IMR-90 (cell line): Measurements from ENCODE around the gene CCN5. TPM values are rescaled to one million over a fixed set of nuclear protein-coding genes. Genes with fewer than 3 reads are reported as not detected.

Experiments
- ATAC-seq: fragments of 200-7000 bp; cut with Tn5 transposase; 2 replicates; pipeline ENCODE4 v1.9.1; 2020; ENCODE audit warnings: low read depth, mild to moderate bottlenecking, moderate library complexity
- BruUV-seq: library from RNA; stranded (reverse); fragments of 400-500 nt; replicated peaks from 2 replicates; lab custom pipeline; 2021; lab: Mats Ljungman, UMichigan
- CTCF ChIA-PET: fragments of 300-600 bp; formaldehyde crosslinking; extraction: SDS; loops from one replicate; lab custom pipeline; 2021; ENCODE audit warnings: antibody characterized with exemption; lab: Yijun Ruan, JAX
- POLR2A ChIA-PET: fragments of 300-600 bp; sonication (Branson Sonifier 250); formaldehyde crosslinking; loops from one replicate; lab custom pipeline; 2022; ENCODE audit warnings: antibody characterized with exemption; ENCODE audit not compliant: unreplicated experiment; lab: Charles Lee
- DNase-seq: peaks from one replicate; pipeline ENCODE4 v3.0.0; 2013
- H2AFZ ChIP-seq: replicated peaks from 2 replicates; pipeline ENCODE3; 2013; ENCODE audit warnings: low read length, mild to moderate bottlenecking; ENCODE audit not compliant: poor library complexity
- H2AK5ac ChIP-seq: 2 replicates; pipeline ENCODE4 v1.6.1; 2013; ENCODE audit warnings: low read depth, low read length, inconsistent platforms
- H2AK9ac ChIP-seq: replicated peaks from 2 replicates; pipeline ENCODE3; 2013; ENCODE audit warnings: mild to moderate bottlenecking, low read depth, low read length, moderate library complexity; ENCODE audit not compliant: poor library complexity
- H2BK120ac ChIP-seq: 2 replicates; pipeline ENCODE4 v1.6.1; 2013; ENCODE audit warnings: low read depth, low read length, inconsistent platforms
- H2BK15ac ChIP-seq: 3 replicates; pipeline ENCODE4 v1.6.1; 2013; ENCODE audit warnings: low read depth, low read length, inconsistent platforms
- H2BK20ac ChIP-seq: 2 replicates; pipeline ENCODE4 v1.6.1; 2013; ENCODE audit warnings: low read depth, mild to moderate bottlenecking, inconsistent platforms, low read length, moderate library complexity
- H2BK5ac ChIP-seq: 2 replicates; pipeline ENCODE4 v1.6.1; 2013; ENCODE audit warnings: mild to moderate bottlenecking, low read depth, low read length, inconsistent platforms; ENCODE audit not compliant: poor library complexity, severe bottlenecking
- H3K14ac ChIP-seq: replicated peaks from 2 replicates; pipeline ENCODE4 v1.6.1; 2013; ENCODE audit warnings: low read depth, low read length, inconsistent platforms
- H3K18ac ChIP-seq: 2 replicates; pipeline ENCODE4 v1.6.1; 2013; ENCODE audit warnings: low read depth, low read length, control low read depth
- H3K23ac ChIP-seq: 2 replicates; pipeline ENCODE4 v1.6.1; 2013; ENCODE audit warnings: low read depth, low read length, inconsistent platforms
- H3K27ac ChIP-seq: 2 replicates; pipeline ENCODE4 v1.5.1; 2013; ENCODE audit warnings: mild to moderate bottlenecking, control low read depth, low read length; ENCODE audit not compliant: insufficient read depth
- H3K27me3 ChIP-seq: 2 replicates; pipeline ENCODE4 v1.6.1; 2013; ENCODE audit warnings: low read length; ENCODE audit not compliant: control insufficient read depth, insufficient read depth
- H3K36me3 ChIP-seq: 2 replicates; pipeline ENCODE4 v1.6.1; 2013; ENCODE audit warnings: low read length, mixed read lengths; ENCODE audit not compliant: control insufficient read depth, insufficient read depth
- H3K4ac ChIP-seq: 2 replicates; pipeline ENCODE4 v1.6.1; 2013; ENCODE audit warnings: low read depth, low read length, inconsistent platforms
- H3K4me1 ChIP-seq: 2 replicates; pipeline ENCODE4 v1.6.1; 2013; ENCODE audit warnings: low read length, mixed read lengths; ENCODE audit not compliant: control insufficient read depth, insufficient read depth
- H3K4me2 ChIP-seq: 2 replicates; pipeline ENCODE4 v1.6.1; 2013; ENCODE audit warnings: low read depth, mild to moderate bottlenecking, control low read depth, low read length, moderate library complexity
- H3K4me3 ChIP-seq: 2 replicates; pipeline ENCODE4 v1.5.1; 2013; ENCODE audit warnings: low read depth, mild to moderate bottlenecking, control low read depth, low read length, moderate library complexity; ENCODE audit not compliant: insufficient read depth
- H3K56ac ChIP-seq: 2 replicates; pipeline ENCODE4 v1.6.1; 2013; ENCODE audit warnings: low read length, inconsistent platforms; ENCODE audit not compliant: insufficient read depth; ENCODE audit errors: extremely low read depth
- H3K79me1 ChIP-seq, 2 experiments: 2 replicates each; pipeline ENCODE4 v1.6.1; 2013; ENCODE audit warnings: low read length in 2 of 2, inconsistent platforms in 1 of 2, low read depth in 1 of 2
- H3K9ac ChIP-seq: 2 replicates; pipeline ENCODE4 v1.6.1; 2013; ENCODE audit warnings: low read depth, low read length, control low read depth
- H3K9me1 ChIP-seq: 2 replicates; pipeline ENCODE4 v1.6.1; 2013; ENCODE audit warnings: low read length, inconsistent platforms; ENCODE audit not compliant: insufficient read depth
- H3K9me3 ChIP-seq: 2 replicates; pipeline ENCODE4 v1.6.1; 2013; ENCODE audit warnings: low read length; ENCODE audit not compliant: control insufficient read depth, insufficient read depth
- H4K20me1 ChIP-seq: 2 replicates; pipeline ENCODE4 v1.6.1; 2013; ENCODE audit warnings: low read length, inconsistent platforms; ENCODE audit not compliant: insufficient read depth
- H4K5ac ChIP-seq: 2 replicates; pipeline ENCODE4 v1.6.1; 2013; ENCODE audit warnings: mild to moderate bottlenecking, low read depth, low read length, control low read depth
- H4K8ac ChIP-seq, 2 experiments: 2 replicates each; pipeline ENCODE4 v1.6.1; 2013; ENCODE audit warnings: low read depth in 2 of 2, low read length in 2 of 2, control low read depth in 1 of 2, inconsistent platforms in 1 of 2
- H4K91ac ChIP-seq: 2 replicates; pipeline ENCODE4 v1.6.1; 2013; ENCODE audit warnings: low read depth, low read length, inconsistent platforms; ENCODE audit not compliant: insufficient read depth
- BHLHE40 ChIP-seq: fragments of 150-350 bp; IDR thresholded peaks from 2 replicates; pipeline ENCODE4 v1.6.1; 2016; ENCODE audit warnings: mild to moderate bottlenecking, low read depth, low read length
- CEBPB ChIP-seq: IDR thresholded peaks from 2 replicates; pipeline ENCODE4 v1.6.1; 2012; ENCODE audit warnings: low read depth, low read length, improper control_type of control experiment
- CHD1 ChIP-seq: IDR thresholded peaks from 2 replicates; pipeline ENCODE4 v1.6.1; 2012; ENCODE audit warnings: low read depth, low read length, improper control_type of control experiment
- CTCF ChIP-seq: conservative IDR thresholded peaks from 2 replicates; pipeline ENCODE4 v1.5.1; 2012; ENCODE audit warnings: mild to moderate bottlenecking, low read depth, low read length, improper control_type of control experiment
- FOS ChIP-seq: fragments of 150-350 bp; IDR thresholded peaks from 2 replicates; pipeline ENCODE4 v1.6.1; 2016; ENCODE audit warnings: low read depth, low read length
- MAFK ChIP-seq: IDR thresholded peaks from 2 replicates; pipeline ENCODE4 v1.6.1; 2012; ENCODE audit warnings: low read depth, low read length, improper control_type of control experiment
- MAZ ChIP-seq: IDR thresholded peaks from 2 replicates; pipeline ENCODE4 v1.6.1; 2012; ENCODE audit warnings: low read depth, mild to moderate bottlenecking, low read length, improper control_type of control experiment, moderate library complexity, borderline replicate concordance
- MXI1 ChIP-seq: IDR thresholded peaks from 2 replicates; pipeline ENCODE4 v1.6.1; 2012; ENCODE audit warnings: low read depth, mild to moderate bottlenecking, low read length, moderate library complexity, borderline replicate concordance
- NFE2L2 ChIP-seq: fragments of 150-350 bp; IDR thresholded peaks from 2 replicates; pipeline ENCODE4 v1.6.1; 2016; ENCODE audit warnings: low read depth, mild to moderate bottlenecking, low read length
- POLR2A ChIP-seq: IDR thresholded peaks from 2 replicates; pipeline ENCODE4 v1.6.1; 2012; ENCODE audit warnings: mild to moderate bottlenecking, low read depth, low read length
- RAD21 ChIP-seq: IDR thresholded peaks from 2 replicates; pipeline ENCODE4 v1.6.1; 2012; ENCODE audit warnings: low read length, improper control_type of control experiment
- RCOR1 ChIP-seq: IDR thresholded peaks from 2 replicates; pipeline ENCODE4 v1.6.1; 2012; ENCODE audit warnings: mild to moderate bottlenecking, low read length, improper control_type of control experiment; ENCODE audit not compliant: insufficient replicate concordance
- RFX5 ChIP-seq: IDR thresholded peaks from 2 replicates; pipeline ENCODE4 v1.8.0; 2012; ENCODE audit warnings: low read depth, mild to moderate bottlenecking, low read length, moderate library complexity
- SMC3 ChIP-seq: fragments of 150-350 bp; IDR thresholded peaks from 2 replicates; pipeline ENCODE4 v1.6.1; 2016; ENCODE audit warnings: low read depth, mild to moderate bottlenecking, antibody characterized with exemption, low read length, moderate library complexity
- USF2 ChIP-seq: fragments of 150-350 bp; IDR thresholded peaks from 2 replicates; pipeline ENCODE4 v1.6.1; 2017; ENCODE audit warnings: mild to moderate bottlenecking, antibody characterized with exemption, low read length, low read depth
- WGBS, 2 experiments: methylation state at CpG; one replicate each; pipeline versions ENCODE4 v1.1.5 to v1.1.7; 2013; ENCODE audit warnings: missing lambda C conversion rate in 2 of 2; ENCODE audit not compliant: insufficient read length in 1 of 2; ENCODE audit errors: extremely low coverage in 2 of 2; 5-methylcytosine and 5-hydroxymethylcytosine counted together
- dilution Hi-C: fragments of 300-500 bp; cut with HindIII; formaldehyde crosslinking; loops from one replicate; pipeline ENCODE4 v1.14.3; 2018; ENCODE audit warnings: low sequenced_read_pairs; ENCODE audit not compliant: unreplicated experiment
- in situ Hi-C: fragments of 300-500 bp; cut with MboI; formaldehyde crosslinking; loops from 3 replicates; pipeline ENCODE4 v1.14.3; 2019; ENCODE audit warnings: low sequenced_read_pairs, inconsistent platforms, mixed read lengths
- intact Hi-C: fragments of 100-400 bp; cut with micrococcal nuclease; formaldehyde crosslinking; loops from 2 replicates; pipeline ENCODE4 v1.10.0; 2022
- polyA plus RNA-seq, 3 experiments: library from polyadenylated mRNA; depleted of rRNA; stranded (reverse); fragments of >200 nt; gene quantifications; 2 replicates each; pipeline ENCODE4 v1.2.3, GENCODE V29; 2012; ENCODE audit warnings: low replicate concordance in 1 of 3
- total RNA-seq: library from RNA; depleted of rRNA; stranded (reverse); fragments of >200 nt; gene quantifications from 2 replicates; pipeline ENCODE4 v1.2.3, GENCODE V29; 2012

The CCN5 gene
- total and polyA plus RNA-seq, 2 of the 4 experiments (the other 2 are of a cell fraction): not detected

DNA sequence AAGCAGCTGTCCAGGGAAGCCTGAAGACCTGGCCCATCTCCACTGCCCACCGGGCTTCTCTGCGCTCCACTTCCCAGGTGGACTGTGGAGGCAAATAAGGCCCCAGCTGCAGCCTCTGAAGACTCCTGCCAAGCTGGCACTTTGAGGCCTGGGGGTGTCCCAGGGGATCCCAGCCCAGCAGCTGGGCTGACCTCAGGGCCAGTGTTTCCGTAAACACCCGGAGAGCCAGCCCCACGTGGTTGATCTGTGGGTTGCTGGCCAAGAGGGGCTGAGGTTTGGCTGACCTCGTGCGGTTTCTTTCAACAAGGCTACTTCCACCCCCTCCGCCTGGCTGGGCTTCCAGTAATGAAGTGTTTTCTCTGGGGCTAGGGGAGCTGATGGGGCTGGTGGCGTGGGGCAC, 12.4 kb upstream of the CCN5 start:
- peak overlapping the region; percentile 56 for H2AFZ ChIP-seq
- H2BK120ac ChIP-seq: peak overlapping the region; percentile 20; the same call in 1 of the 2 replicates
- H3K4me2 ChIP-seq: peak overlapping the region; percentile 37; the same call in 1 of the 2 replicates
- H3K27ac ChIP-seq: peak overlapping the region; percentile 24; the same call in 1 of the 2 replicates
- H3K9me3 ChIP-seq: no peaks in the 10 kb centered on the region
- no peak overlapping the region for H3K56ac ChIP-seq
- H2AK5ac ChIP-seq: peak overlapping the region; percentile 72
- ChIA-PET POLR2A (no interaction called here), CTCF (interaction anchor here (0.7 to 3.8 kb wide), 5 partner anchors 9 to 32 kb away, joined by 3 to 12 read pairs (median 3); no protein-coding TSS in a partner anchor)
- peak overlapping the region; percentile 27; the same call in 2 of the 3 replicates for H2BK15ac ChIP-seq
- peak overlapping the region; percentile 43; the same call in 1 of the 2 replicates for H4K5ac ChIP-seq
- no peak overlapping the region for H3K23ac ChIP-seq
- in situ Hi-C loops: no loop called here
- H3K4me3 ChIP-seq: no peak overlapping the region
- H3K18ac ChIP-seq: peak overlapping the region; percentile 75
- no peaks in the 10 kb centered on the region for H3K79me1 ChIP-seq
- H3K14ac ChIP-seq: 0 out of 2 replicates have a peak overlapping the region, but pooled peaks have one; percentile 1
- dilution Hi-C loops: no loop called here
- WGBS, 2 experiments: 8% methylated on average over 2 of the region's 9 CpGs; no CpG with 5 or more reads in 1 of the 2 experiments
- H4K8ac ChIP-seq: peak overlapping the region in 1 of 2 experiments; percentile 30; a peak in 1 of 4 replicates
- peaks cover 8% of the 10 kb centered on the region; the same call in 1 of the 2 replicates for H3K9me1 ChIP-seq
- no peak overlapping the region for H2BK5ac ChIP-seq
- intact Hi-C loops: no loop called here
- no peak overlapping the region; the same call in 1 of the 2 replicates for H3K4ac ChIP-seq
- BruUV-seq: no TSS peak
- H4K20me1 ChIP-seq: no peaks in the 10 kb centered on the region
- H4K91ac ChIP-seq: peak overlapping the region; percentile 15; the same call in 1 of the 2 replicates
- DNase-seq (peak; percentile 91), ATAC-seq (peak; percentile 73)
- H2AK9ac ChIP-seq: peak overlapping the region; percentile 93
- H3K36me3 ChIP-seq: no peaks in the 10 kb centered on the region
- 0 out of 2 replicates have a peak overlapping the region, but pooled peaks have one; percentile 21 for H2BK20ac ChIP-seq
- H3K27me3 ChIP-seq: peaks cover 3% of the 10 kb centered on the region; the same call in 1 of the 2 replicates
- no peak overlapping the region for H3K9ac ChIP-seq
- H3K4me1 ChIP-seq: peaks cover 45% of the 10 kb centered on the region
- TF ChIP-seq MAFK (no peak), POLR2A (no peak), MAZ (peak; percentile 59; the same call in 1 of the 2 replicates), SMC3 (no peak), USF2 (peak; percentile 88), FOS (no peak), CHD1 (no peak), RAD21 (no peak; the same call in 1 of the 2 replicates), CTCF (no peak), NFE2L2 (no peak), MXI1 (peak; percentile 46; the same call in 1 of the 2 replicates), RCOR1 (peak; percentile 83), RFX5 (no peak), CEBPB (no peak), BHLHE40 (peak; percentile 51)
